Adrenal gland (tissue), 5 donors: ENCODE measurements around the gene PTCSC3.

Experiments
- CTCF ChIP-seq, 6 experiments: fragments of 450-650 bp in 4 of 6; fragments of 200-600 bp in 2 of 6; sonication (generic) in 1 of 6; IDR thresholded peaks; 1 replicate in 5 of 6; 2 replicates in 1 of 6; pipeline versions ENCODE4 v1.5.1 to v1.8.0; 2016 to 2021; ENCODE audit warnings: antibody characterized with exemption in 6 of 6, mild to moderate bottlenecking in 2 of 6, moderate library complexity in 1 of 6
- POLR2A ChIP-seq, 2 donors: fragments of 450-650 bp; IDR thresholded peaks; one replicate each; pipeline ENCODE4 v1.6.1; 2017; ENCODE audit warnings: antibody characterized with exemption in 2 of 2, mild to moderate bottlenecking in 2 of 2, moderate library complexity in 1 of 2
- donor health status: DM: no; HTN: no; CAD: no.

- TF ChIP-seq CTCF (IDR thresholded peaks at IDR 0.05): no peak
- TF ChIP-seq POLR2A (IDR thresholded peaks at IDR 0.05): no peak
Observed at GRCh38 chr14:36212987-36213386, 36.5 kb upstream of the PTCSC3 start.
